Body of pancreas (tissue), 4 donors: ENCODE results near the gene CCSER1. TPM values are rescaled to one million over a fixed set of nuclear protein-coding genes. Genes with fewer than 3 reads are reported as not detected.

Experiments used
- ATAC-seq: fragments of 150-250 bp; one replicate; pipeline ENCODE4 v1.9.1; 2016
- DNase-seq, 4 donors: peaks; one replicate each; pipeline ENCODE4 v3.0.0-alpha.2; 2019
- H3K27ac ChIP-seq, 4 donors: fragments of 200-600 bp; sonication (generic); 1 replicate in 3 of 4; 2 replicates in 1 of 4; pipeline versions ENCODE4 v1.5.1 to v1.6.1; 2016 to 2019; ENCODE audit warnings: mild to moderate bottlenecking in 1 of 4, mixed read lengths in 1 of 4, moderate library complexity in 1 of 4
- H3K27me3 ChIP-seq, 2 donors: fragments of 200-600 bp; sonication (generic); one replicate each; pipeline ENCODE4 v1.6.0; 2016; ENCODE audit warnings: mild to moderate bottlenecking in 1 of 2
- H3K36me3 ChIP-seq, 2 donors: fragments of 200-600 bp; sonication (generic); replicated peaks in 1 of 2; 2 replicates each; pipeline ENCODE4 v1.5.1; 2016; ENCODE audit warnings: low read depth in 2 of 2; ENCODE audit not compliant: insufficient read depth in 1 of 2
- H3K4me1 ChIP-seq: fragments of 200-600 bp; sonication (generic); one replicate; pipeline ENCODE4 v1.6.0; 2016
- H3K4me3 ChIP-seq, 2 donors: fragments of 200-600 bp; sonication (generic); 1 replicate in 1 of 2; 2 replicates in 1 of 2; pipeline ENCODE4 v1.5.1; 2016 to 2019
- H3K9me3 ChIP-seq, 3 donors: fragments of 200-600 bp; sonication (generic); 1 replicate in 2 of 3; 2 replicates in 1 of 3; pipeline ENCODE4 v1.5.1; 2016
- POLR2A ChIP-seq, 3 donors: fragments of 450-650 bp; IDR thresholded peaks; one replicate each; pipeline ENCODE4 v1.6.1; 2016; ENCODE audit warnings: antibody characterized with exemption in 3 of 3, mild to moderate bottlenecking in 2 of 3
- WGBS, 2 donors: methylation state at CpG; one replicate each; pipeline ENCODE4 v1.1.5; 2017; 5-methylcytosine and 5-hydroxymethylcytosine counted together
- intact Hi-C: fragments of 100-400 bp; cut with DNase I; formaldehyde crosslinking; loops from one replicate; pipeline ENCODE4 v1.15.1; 2023
- total RNA-seq, 2 donors: library from RNA; depleted of rRNA; stranded (reverse); fragments of >200 nt; gene quantifications; one replicate each; pipeline ENCODE4 v1.1.0, GENCODE V29; 2016
- TF ChIP-seq, protein P1 (sequence below), 7 experiments: fragments of 450-650 bp in 4 of 7; fragments of 200-600 bp in 3 of 7; sonication (generic) in 3 of 7; IDR thresholded peaks; one replicate each; pipeline ENCODE4 v1.5.1; 2016 to 2019; ENCODE audit warnings: antibody characterized with exemption in 7 of 7

The CCSER1 gene
- total RNA-seq, 2 donors from 2014 or later, result 13.2 to 14.5 TPM

DNA sequence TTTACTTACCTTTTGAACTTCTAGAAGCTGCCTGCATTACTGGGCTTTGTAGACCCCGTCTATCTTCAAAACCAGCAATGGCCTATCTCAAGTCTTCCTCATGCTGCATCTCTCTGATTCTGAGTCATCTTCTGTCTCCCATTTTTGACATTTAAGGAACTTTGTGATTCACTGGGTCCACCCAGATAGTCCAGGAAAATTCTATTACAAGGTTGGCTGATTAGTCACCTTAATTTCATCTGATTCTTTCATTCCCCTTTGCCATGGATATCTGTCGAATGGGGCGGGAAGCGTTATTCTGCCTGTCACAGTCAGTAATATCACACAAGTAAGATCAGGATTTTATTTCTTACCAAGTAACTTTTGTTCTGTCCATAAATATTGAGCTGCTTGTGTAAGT is 618.0 kb downstream of the CCSER1 start:
- no peaks in the 10 kb centered on the region for H3K27me3 ChIP-seq
- WGBS, 2 donors, result 87 to 95% methylated on average over 4 of the region's 4 CpGs
- H3K27ac ChIP-seq, result no peak overlapping the region
- intact Hi-C loops, result no loop called here
- TF ChIP-seq, protein P1, sequence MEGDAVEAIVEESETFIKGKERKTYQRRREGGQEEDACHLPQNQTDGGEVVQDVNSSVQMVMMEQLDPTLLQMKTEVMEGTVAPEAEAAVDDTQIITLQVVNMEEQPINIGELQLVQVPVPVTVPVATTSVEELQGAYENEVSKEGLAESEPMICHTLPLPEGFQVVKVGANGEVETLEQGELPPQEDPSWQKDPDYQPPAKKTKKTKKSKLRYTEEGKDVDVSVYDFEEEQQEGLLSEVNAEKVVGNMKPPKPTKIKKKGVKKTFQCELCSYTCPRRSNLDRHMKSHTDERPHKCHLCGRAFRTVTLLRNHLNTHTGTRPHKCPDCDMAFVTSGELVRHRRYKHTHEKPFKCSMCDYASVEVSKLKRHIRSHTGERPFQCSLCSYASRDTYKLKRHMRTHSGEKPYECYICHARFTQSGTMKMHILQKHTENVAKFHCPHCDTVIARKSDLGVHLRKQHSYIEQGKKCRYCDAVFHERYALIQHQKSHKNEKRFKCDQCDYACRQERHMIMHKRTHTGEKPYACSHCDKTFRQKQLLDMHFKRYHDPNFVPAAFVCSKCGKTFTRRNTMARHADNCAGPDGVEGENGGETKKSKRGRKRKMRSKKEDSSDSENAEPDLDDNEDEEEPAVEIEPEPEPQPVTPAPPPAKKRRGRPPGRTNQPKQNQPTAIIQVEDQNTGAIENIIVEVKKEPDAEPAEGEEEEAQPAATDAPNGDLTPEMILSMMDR (IDR thresholded peaks at IDR 0.05), result no peak
- no peak for TF ChIP-seq POLR2A (IDR thresholded peaks at IDR 0.05)
- H3K9me3 ChIP-seq, result no peaks in the 10 kb centered on the region
- no peaks in the 10 kb centered on the region for H3K36me3 ChIP-seq
- H3K4me3 ChIP-seq, result no peak overlapping the region
- H3K4me1 ChIP-seq, result no peaks in the 10 kb centered on the region
- no peak for ATAC-seq
- DNase-seq, result no peak

DNA sequence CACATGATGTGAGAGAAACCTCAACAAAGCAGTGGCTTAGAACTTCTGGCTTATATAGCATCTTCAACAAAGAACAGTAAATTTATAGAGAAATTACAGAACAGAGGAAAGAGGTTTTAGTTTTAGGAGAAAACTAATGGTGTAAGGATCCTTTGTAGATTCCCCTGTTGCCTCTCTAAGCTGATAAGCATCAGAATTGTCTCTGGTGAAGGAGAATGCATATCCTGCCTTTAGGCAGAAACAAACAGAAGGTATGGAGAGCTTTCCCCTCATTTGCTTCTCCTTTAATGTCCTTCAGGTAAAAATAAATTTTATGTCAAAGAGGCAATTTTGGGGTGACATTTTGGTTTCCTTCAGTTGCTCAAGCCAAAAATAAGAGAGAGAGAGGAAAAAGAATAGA is 625.9 kb downstream of the CCSER1 start:
- Histone ChIP-seq H3K27me3 (no peaks in the 10 kb centered on the region), H3K36me3 (no peaks in the 10 kb centered on the region), H3K27ac (no peak overlapping the region), H3K9me3 (no peaks in the 10 kb centered on the region), H3K4me3 (no peak overlapping the region), H3K4me1 (no peaks in the 10 kb centered on the region)
- DNase-seq (no peak), ATAC-seq (no peak)
- no peak for TF ChIP-seq POLR2A (IDR thresholded peaks at IDR 0.05)
- TF ChIP-seq, protein P1 (IDR thresholded peaks at IDR 0.05), result no peak
- intact Hi-C loops, result no loop called here

DNA sequence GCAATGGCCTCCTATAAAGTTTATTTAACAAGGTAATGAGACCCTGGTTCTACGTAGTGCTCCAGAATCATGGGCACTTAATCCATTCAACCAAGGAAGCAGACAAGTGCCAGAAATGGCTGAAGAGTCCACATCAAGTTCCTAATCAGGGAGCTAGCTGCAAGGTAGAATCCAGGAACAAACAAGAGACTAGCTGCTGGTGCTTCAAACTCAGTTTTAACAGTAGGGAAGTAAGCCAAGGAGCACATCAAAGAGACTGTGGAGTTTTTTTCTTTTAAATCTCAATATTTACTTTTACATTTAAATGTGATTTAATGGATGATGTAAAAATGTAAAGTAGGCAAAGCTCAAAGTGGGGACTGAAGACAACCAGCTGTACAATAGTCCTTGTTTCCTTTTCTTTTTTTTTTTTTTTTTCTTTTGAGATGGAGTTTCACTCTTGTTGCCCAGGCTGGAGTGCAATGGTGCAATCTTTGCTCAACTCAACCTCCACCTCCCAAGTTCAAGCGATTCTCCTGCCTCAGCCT is 630.4 kb downstream of the CCSER1 start:
- H3K27ac ChIP-seq, result no peak overlapping the region
- DNase-seq, result no peak
- WGBS, 2 donors, result 92 to 97% methylated on average over 2 of the region's 2 CpGs

DNA sequence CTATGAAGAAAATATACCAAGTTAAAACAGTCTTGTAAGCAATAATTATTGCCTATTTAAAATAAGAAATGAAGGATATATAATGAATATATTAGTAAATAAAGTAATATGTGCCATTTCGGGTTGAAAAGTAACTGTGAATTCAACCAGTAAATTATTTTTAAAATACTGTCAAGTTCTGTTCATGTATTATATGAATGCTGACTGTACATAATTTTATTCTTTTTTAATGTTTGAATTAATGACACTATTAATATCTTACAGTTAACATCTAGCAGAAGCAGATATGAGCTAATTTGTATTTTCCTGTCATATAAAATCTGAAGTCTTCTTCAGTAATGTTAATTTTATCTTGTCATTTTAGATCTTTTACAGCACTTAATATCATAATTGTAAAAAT is 632.9 kb downstream of the CCSER1 start:
- TF ChIP-seq, protein P1 (IDR thresholded peaks at IDR 0.05), result no peak
- TF ChIP-seq POLR2A (IDR thresholded peaks at IDR 0.05), result no peak
- Histone ChIP-seq H3K9me3 (no peaks in the 10 kb centered on the region), H3K4me1 (no peaks in the 10 kb centered on the region), H3K4me3 (no peak overlapping the region), H3K36me3 (no peaks in the 10 kb centered on the region), H3K27me3 (no peaks in the 10 kb centered on the region), H3K27ac (no peak overlapping the region)
- intact Hi-C loops, result no loop called here
- no peak for DNase-seq
- WGBS, 2 donors, result 63 to 80% methylated on average over 1 of the region's 1 CpG
- no peak for ATAC-seq

More for the DNA sequence above, 630.4 kb downstream of the CCSER1 start:
- Histone ChIP-seq H3K4me3 (no peak overlapping the region), H3K4me1 (no peaks in the 10 kb centered on the region), H3K36me3 (no peaks in the 10 kb centered on the region), H3K27me3 (no peaks in the 10 kb centered on the region), H3K9me3 (no peaks in the 10 kb centered on the region)
- ATAC-seq, result no peak
- intact Hi-C loops, result no loop called here
- no peak for TF ChIP-seq POLR2A (IDR thresholded peaks at IDR 0.05)
- TF ChIP-seq, protein P1 (IDR thresholded peaks at IDR 0.05), result no peak

DNA sequence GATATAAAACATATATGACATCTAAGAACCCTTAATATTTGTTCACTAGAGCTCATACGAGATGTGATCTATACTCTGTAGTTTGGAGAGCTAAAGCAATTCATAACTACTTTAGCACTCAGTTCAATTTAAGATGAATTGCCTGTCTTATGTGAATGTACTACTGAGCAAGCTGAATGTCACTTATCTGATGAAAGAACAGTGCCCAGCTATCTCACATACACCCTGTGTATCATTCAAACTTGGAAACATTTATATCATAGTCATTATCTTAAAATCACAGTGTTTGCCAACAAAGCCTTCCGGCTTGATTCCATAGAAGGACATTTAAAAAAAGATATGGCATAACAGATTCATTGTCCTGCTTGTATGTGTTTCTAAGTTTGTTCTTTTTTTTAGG is 639.6 kb downstream of the CCSER1 start:
- Histone ChIP-seq H3K4me3 (no peak overlapping the region), H3K27me3 (no peaks in the 10 kb centered on the region), H3K9me3 (peaks cover 0 to 5% (median 0%) of the 10 kb centered on the region in 3 donors), H3K27ac (no peak overlapping the region), H3K4me1 (no peaks in the 10 kb centered on the region), H3K36me3 (no peaks in the 10 kb centered on the region)
- DNase-seq (no peak), ATAC-seq (no peak)
- TF ChIP-seq POLR2A (IDR thresholded peaks at IDR 0.05), result no peak
- TF ChIP-seq, protein P1 (IDR thresholded peaks at IDR 0.05), result no peak
- 53 to 64% methylated on average over 2 of the region's 2 CpGs for WGBS, 2 donors
- intact Hi-C loops, result no loop called here
